GM12891 (cell line): Measurements from ENCODE around the gene ABHD18.
"Not testable (repeated sequence)": the region's sequence is repeated elsewhere in the genome, so short reads cannot be mapped to it uniquely, and the experiment has no call there.

Source experiments
- POLR2A ChIP-seq: IDR thresholded peaks from 2 replicates; pipeline ENCODE4 v1.6.1; 2011; ENCODE audit warnings: low read depth, low read length, control low read depth
- POLR2AphosphoS5 ChIP-seq: IDR thresholded peaks from 2 replicates; pipeline ENCODE4 v1.6.1; 2011; ENCODE audit warnings: low read depth, low read length, control low read depth
- SPI1 ChIP-seq: IDR thresholded peaks from 2 replicates; pipeline ENCODE4 v1.6.1; 2011; ENCODE audit warnings: low read depth, low read length, control low read depth

GRCh38 chr4:127970925-127971324, 5.7 kb downstream of the ABHD18 start:
- TF ChIP-seq POLR2AphosphoS5, POLR2A, SPI1: not testable (repeated sequence)
